IMR-90 (cell line): ENCODE measurements around the gene CASS4. TPM values are rescaled to one million over a fixed set of nuclear protein-coding genes. Genes with fewer than 3 reads are reported as not detected.

Source experiments
- ATAC-seq: fragments of 200-7000 bp; cut with Tn5 transposase; 2 replicates; pipeline ENCODE4 v1.9.1; 2020; ENCODE audit warnings: low read depth, mild to moderate bottlenecking, moderate library complexity
- BruUV-seq: library from RNA; stranded (reverse); fragments of 400-500 nt; replicated peaks from 2 replicates; lab custom pipeline; 2021; lab: Mats Ljungman, UMichigan
- CTCF ChIA-PET: fragments of 300-600 bp; formaldehyde crosslinking; extraction: SDS; loops from one replicate; lab custom pipeline; 2021; ENCODE audit warnings: antibody characterized with exemption; lab: Yijun Ruan, JAX
- POLR2A ChIA-PET: fragments of 300-600 bp; sonication (Branson Sonifier 250); formaldehyde crosslinking; loops from one replicate; lab custom pipeline; 2022; ENCODE audit warnings: antibody characterized with exemption; ENCODE audit not compliant: unreplicated experiment; lab: Charles Lee
- DNase-seq: peaks from one replicate; pipeline ENCODE4 v3.0.0; 2013
- H2AFZ ChIP-seq: replicated peaks from 2 replicates; pipeline ENCODE3; 2013; ENCODE audit warnings: low read length, mild to moderate bottlenecking; ENCODE audit not compliant: poor library complexity
- H2AK5ac ChIP-seq: 2 replicates; pipeline ENCODE4 v1.6.1; 2013; ENCODE audit warnings: low read depth, low read length, inconsistent platforms
- H2AK9ac ChIP-seq: replicated peaks from 2 replicates; pipeline ENCODE3; 2013; ENCODE audit warnings: mild to moderate bottlenecking, low read depth, low read length, moderate library complexity; ENCODE audit not compliant: poor library complexity
- H2BK120ac ChIP-seq: 2 replicates; pipeline ENCODE4 v1.6.1; 2013; ENCODE audit warnings: low read depth, low read length, inconsistent platforms
- H2BK15ac ChIP-seq: 3 replicates; pipeline ENCODE4 v1.6.1; 2013; ENCODE audit warnings: low read depth, low read length, inconsistent platforms
- H2BK20ac ChIP-seq: 2 replicates; pipeline ENCODE4 v1.6.1; 2013; ENCODE audit warnings: low read depth, mild to moderate bottlenecking, inconsistent platforms, low read length, moderate library complexity
- H2BK5ac ChIP-seq: 2 replicates; pipeline ENCODE4 v1.6.1; 2013; ENCODE audit warnings: mild to moderate bottlenecking, low read depth, low read length, inconsistent platforms; ENCODE audit not compliant: poor library complexity, severe bottlenecking
- H3K14ac ChIP-seq: replicated peaks from 2 replicates; pipeline ENCODE4 v1.6.1; 2013; ENCODE audit warnings: low read depth, low read length, inconsistent platforms
- H3K18ac ChIP-seq: 2 replicates; pipeline ENCODE4 v1.6.1; 2013; ENCODE audit warnings: low read depth, low read length, control low read depth
- H3K23ac ChIP-seq: 2 replicates; pipeline ENCODE4 v1.6.1; 2013; ENCODE audit warnings: low read depth, low read length, inconsistent platforms
- H3K27ac ChIP-seq: 2 replicates; pipeline ENCODE4 v1.5.1; 2013; ENCODE audit warnings: mild to moderate bottlenecking, control low read depth, low read length; ENCODE audit not compliant: insufficient read depth
- H3K27me3 ChIP-seq: 2 replicates; pipeline ENCODE4 v1.6.1; 2013; ENCODE audit warnings: low read length; ENCODE audit not compliant: control insufficient read depth, insufficient read depth
- H3K36me3 ChIP-seq: 2 replicates; pipeline ENCODE4 v1.6.1; 2013; ENCODE audit warnings: low read length, mixed read lengths; ENCODE audit not compliant: control insufficient read depth, insufficient read depth
- H3K4ac ChIP-seq: 2 replicates; pipeline ENCODE4 v1.6.1; 2013; ENCODE audit warnings: low read depth, low read length, inconsistent platforms
- H3K4me1 ChIP-seq: 2 replicates; pipeline ENCODE4 v1.6.1; 2013; ENCODE audit warnings: low read length, mixed read lengths; ENCODE audit not compliant: control insufficient read depth, insufficient read depth
- H3K4me2 ChIP-seq: 2 replicates; pipeline ENCODE4 v1.6.1; 2013; ENCODE audit warnings: low read depth, mild to moderate bottlenecking, control low read depth, low read length, moderate library complexity
- H3K4me3 ChIP-seq: 2 replicates; pipeline ENCODE4 v1.5.1; 2013; ENCODE audit warnings: low read depth, mild to moderate bottlenecking, control low read depth, low read length, moderate library complexity; ENCODE audit not compliant: insufficient read depth
- H3K56ac ChIP-seq: 2 replicates; pipeline ENCODE4 v1.6.1; 2013; ENCODE audit warnings: low read length, inconsistent platforms; ENCODE audit not compliant: insufficient read depth; ENCODE audit errors: extremely low read depth
- H3K79me1 ChIP-seq, 2 experiments: 2 replicates each; pipeline ENCODE4 v1.6.1; 2013; ENCODE audit warnings: low read length in 2 of 2, inconsistent platforms in 1 of 2, low read depth in 1 of 2
- H3K9ac ChIP-seq: 2 replicates; pipeline ENCODE4 v1.6.1; 2013; ENCODE audit warnings: low read depth, low read length, control low read depth
- H3K9me1 ChIP-seq: 2 replicates; pipeline ENCODE4 v1.6.1; 2013; ENCODE audit warnings: low read length, inconsistent platforms; ENCODE audit not compliant: insufficient read depth
- H3K9me3 ChIP-seq: 2 replicates; pipeline ENCODE4 v1.6.1; 2013; ENCODE audit warnings: low read length; ENCODE audit not compliant: control insufficient read depth, insufficient read depth
- H4K20me1 ChIP-seq: 2 replicates; pipeline ENCODE4 v1.6.1; 2013; ENCODE audit warnings: low read length, inconsistent platforms; ENCODE audit not compliant: insufficient read depth
- H4K5ac ChIP-seq: 2 replicates; pipeline ENCODE4 v1.6.1; 2013; ENCODE audit warnings: mild to moderate bottlenecking, low read depth, low read length, control low read depth
- H4K8ac ChIP-seq, 2 experiments: 2 replicates each; pipeline ENCODE4 v1.6.1; 2013; ENCODE audit warnings: low read depth in 2 of 2, low read length in 2 of 2, control low read depth in 1 of 2, inconsistent platforms in 1 of 2
- H4K91ac ChIP-seq: 2 replicates; pipeline ENCODE4 v1.6.1; 2013; ENCODE audit warnings: low read depth, low read length, inconsistent platforms; ENCODE audit not compliant: insufficient read depth
- CTCF ChIP-seq: conservative IDR thresholded peaks from 2 replicates; pipeline ENCODE4 v1.5.1; 2012; ENCODE audit warnings: mild to moderate bottlenecking, low read depth, low read length, improper control_type of control experiment
- NFE2L2 ChIP-seq: fragments of 150-350 bp; IDR thresholded peaks from 2 replicates; pipeline ENCODE4 v1.6.1; 2016; ENCODE audit warnings: low read depth, mild to moderate bottlenecking, low read length
- POLR2A ChIP-seq: IDR thresholded peaks from 2 replicates; pipeline ENCODE4 v1.6.1; 2012; ENCODE audit warnings: mild to moderate bottlenecking, low read depth, low read length
- RAD21 ChIP-seq: IDR thresholded peaks from 2 replicates; pipeline ENCODE4 v1.6.1; 2012; ENCODE audit warnings: low read length, improper control_type of control experiment
- WGBS, 2 experiments: methylation state at CpG; one replicate each; pipeline versions ENCODE4 v1.1.5 to v1.1.7; 2013; ENCODE audit warnings: missing lambda C conversion rate in 2 of 2; ENCODE audit not compliant: insufficient read length in 1 of 2; ENCODE audit errors: extremely low coverage in 2 of 2; 5-methylcytosine and 5-hydroxymethylcytosine counted together
- dilution Hi-C: fragments of 300-500 bp; cut with HindIII; formaldehyde crosslinking; loops from one replicate; pipeline ENCODE4 v1.14.3; 2018; ENCODE audit warnings: low sequenced_read_pairs; ENCODE audit not compliant: unreplicated experiment
- in situ Hi-C: fragments of 300-500 bp; cut with MboI; formaldehyde crosslinking; loops from 3 replicates; pipeline ENCODE4 v1.14.3; 2019; ENCODE audit warnings: low sequenced_read_pairs, inconsistent platforms, mixed read lengths
- intact Hi-C: fragments of 100-400 bp; cut with micrococcal nuclease; formaldehyde crosslinking; loops from 2 replicates; pipeline ENCODE4 v1.10.0; 2022
- polyA plus RNA-seq, 3 experiments: library from polyadenylated mRNA; depleted of rRNA; stranded (reverse); fragments of >200 nt; gene quantifications; 2 replicates each; pipeline ENCODE4 v1.2.3, GENCODE V29; 2012; ENCODE audit warnings: low replicate concordance in 1 of 3
- total RNA-seq: library from RNA; depleted of rRNA; stranded (reverse); fragments of >200 nt; gene quantifications from 2 replicates; pipeline ENCODE4 v1.2.3, GENCODE V29; 2012

Gene CASS4
- total and polyA plus RNA-seq, 2 of the 4 experiments (the other 2 are of a cell fraction): 25.8 to 26.5 TPM

- in situ Hi-C loops (no loop called here), dilution Hi-C loops (no loop called here), intact Hi-C loops (no loop called here)
- Histone ChIP-seq H2BK120ac (peak overlapping the region; percentile 100), H2BK15ac (peak overlapping the region; percentile 98), H3K18ac (peak overlapping the region; percentile 98), H3K27me3 (no peaks in the 10 kb centered on the region), H3K36me3 (peaks cover 8% of the 10 kb centered on the region), H2BK5ac (peak overlapping the region; percentile 97), H2BK20ac (peak overlapping the region; percentile 99), H4K91ac (peak overlapping the region; percentile 99), H2AK5ac (peak overlapping the region; percentile 100), H2AK9ac (peak overlapping the region; percentile 83), H4K8ac (peak overlapping the region; percentile 94), H3K4ac (peak overlapping the region; percentile 99), H2AFZ (peak overlapping the region; percentile 66), H3K9ac (peak overlapping the region; percentile 90), H4K20me1 (no peaks in the 10 kb centered on the region), H3K14ac (peak overlapping the region; percentile 99), H3K23ac (peak overlapping the region; percentile 99), H3K9me1 (peaks cover 31% of the 10 kb centered on the region), H3K27ac (peak overlapping the region; percentile 95), H4K5ac (peak overlapping the region; percentile 99), H3K4me2 (peak overlapping the region; percentile 36), H3K79me1 (peaks cover 35 to 73% of the 10 kb centered on the region in 2 experiments), H3K4me3 (no peak overlapping the region), H3K4me1 (peaks cover 39% of the 10 kb centered on the region), H3K56ac (peak overlapping the region; percentile 95), H3K9me3 (no peaks in the 10 kb centered on the region)
- no CpG with 5 or more reads among the region's 4 CpGs for WGBS, 2 experiments
- CTCF ChIA-PET: no interaction called here
- ATAC-seq (no peak), DNase-seq (no peak)
- POLR2A ChIA-PET: interaction anchor here (1.0 kb wide), 1 partner anchor 18 kb away, joined by 4 read pairs; the partner anchor contains the start of gene CASS4
- no peak for TF ChIP-seq POLR2A
- TF ChIP-seq RAD21: no peak
- TF ChIP-seq CTCF: no peak
- no peak for TF ChIP-seq NFE2L2
- BruUV-seq: TSS peak; percentile 39
Observed at GRCh38 chr20:56429941-56430340, 17.9 kb downstream of the CASS4 start.
